HepG2 (cell line): ENCODE results near the gene TLL2.

ENCODE experiments used
- BRCA1 ChIP-seq: sonication (generic); formaldehyde crosslinking; IDR thresholded peaks from 2 replicates; pipeline ENCODE4 v1.4.0; 2020; ENCODE audit warnings: missing genetic modification reagents
- FOXJ3 ChIP-seq: sonication (generic); formaldehyde crosslinking; IDR thresholded peaks from 2 replicates; pipeline ENCODE4 v1.4.0; 2020; ENCODE audit warnings: missing genetic modification reagents, mild to moderate bottlenecking, borderline replicate concordance
- MTA1 ChIP-seq: sonication (generic); formaldehyde crosslinking; IDR thresholded peaks from 2 replicates; pipeline ENCODE4 v1.4.0; 2020; ENCODE audit warnings: missing genetic modification reagents, mild to moderate bottlenecking, borderline replicate concordance
- POLR2A ChIP-seq, 2 experiments: IDR thresholded peaks; 2 replicates each; pipeline ENCODE4 v1.6.1; 2011; ENCODE audit warnings: low read depth in 2 of 2, low read length in 2 of 2, mild to moderate bottlenecking in 1 of 2, moderate library complexity in 1 of 2; ENCODE audit not compliant: insufficient read depth in 1 of 2
- SMAD9 ChIP-seq: sonication (generic); formaldehyde crosslinking; IDR thresholded peaks from 2 replicates; pipeline ENCODE4 v1.5.1; 2020; ENCODE audit warnings: mild to moderate bottlenecking, missing genetic modification reagents
- ZNF589 ChIP-seq: sonication (generic); formaldehyde crosslinking; conservative IDR thresholded peaks from 2 replicates; pipeline ENCODE4 v1.8.0; 2022; ENCODE audit warnings: mild to moderate bottlenecking, moderate library complexity, missing genetic modification reagents

DNA sequence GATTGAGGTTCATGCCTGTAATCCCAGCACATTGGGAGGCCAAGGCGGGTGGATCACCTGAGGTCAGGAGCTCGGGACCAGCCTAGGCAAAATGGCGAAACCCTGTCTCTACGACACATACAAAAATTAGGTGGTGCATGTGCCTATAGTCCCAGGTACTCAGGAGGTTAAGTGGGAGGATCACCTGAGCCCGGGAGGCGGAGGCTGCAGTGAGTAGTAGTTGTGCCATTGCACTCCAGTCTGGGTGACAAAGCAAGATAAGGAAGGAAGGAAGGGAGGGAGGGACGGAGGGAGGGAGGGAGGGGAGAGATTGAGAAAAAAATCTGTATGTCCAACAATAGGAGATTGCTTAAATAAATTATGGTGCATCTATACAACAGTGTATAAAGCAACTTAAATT lies 13.2 kb downstream of the TLL2 start:
- no peak for TF ChIP-seq SMAD9 (CRISPR knock-in tag)
- TF ChIP-seq POLR2A (IDR thresholded peaks at IDR 0.05; ENCODE audit: insufficient read depth in 1 of 2, low read depth in 2 of 2, low read length in 2 of 2), result no peak
- TF ChIP-seq FOXJ3 (CRISPR knock-in tag), result no peak
- TF ChIP-seq BRCA1 (CRISPR knock-in tag), result no peak
- TF ChIP-seq MTA1 (CRISPR knock-in tag), result no peak
- TF ChIP-seq ZNF589 (CRISPR knock-in tag), result no peak
